ENCODE measurements around the gene LEPROT.

LEPROT gene

DNA sequence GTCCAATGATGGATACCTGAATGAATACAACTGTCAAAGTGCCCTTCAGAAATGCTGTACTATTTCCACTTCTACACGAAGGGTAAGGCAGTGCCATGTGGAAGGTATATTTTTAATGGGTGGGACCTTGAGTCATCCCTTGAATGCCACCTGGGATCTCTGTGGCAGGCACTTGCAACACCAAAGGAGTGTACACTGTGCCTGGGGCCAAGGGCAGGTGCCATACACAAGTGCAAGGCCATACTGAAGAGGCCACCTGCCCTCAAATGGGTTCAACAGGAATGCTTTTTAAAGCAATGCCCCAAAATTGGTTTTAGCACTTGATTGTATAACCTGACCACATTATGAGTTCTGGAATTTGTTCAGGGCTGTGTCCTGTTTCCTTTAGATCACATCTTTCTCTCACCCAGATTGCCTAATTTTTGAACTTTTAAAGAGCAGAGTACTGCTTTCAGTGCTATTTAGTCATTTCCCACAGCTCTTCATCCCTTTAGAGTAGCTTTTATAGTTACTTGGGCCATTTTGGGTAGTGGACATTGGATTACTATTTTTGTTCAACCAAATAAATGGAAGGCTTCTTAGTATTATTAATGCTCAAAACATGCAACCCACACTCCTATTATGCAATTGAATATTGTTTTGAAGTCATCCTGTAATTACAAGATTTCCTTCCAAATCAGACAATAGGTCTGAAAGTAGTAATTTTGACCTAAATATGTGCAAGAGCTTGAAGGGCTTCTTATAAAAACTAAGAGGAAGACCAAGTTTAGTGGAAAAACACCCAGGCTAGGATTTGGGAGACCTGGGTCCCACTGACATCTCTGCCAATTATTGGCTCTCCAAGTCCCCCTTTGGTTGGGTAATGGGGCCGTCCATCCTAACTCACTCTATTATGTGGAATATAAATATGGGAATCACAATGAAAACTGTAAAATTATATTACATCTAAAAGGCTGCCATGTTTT is 57.2 kb downstream of the LEPROT start:
- TF ChIP-seq ZNF792 (tag by site-specific recombination; IDR thresholded peaks at IDR 0.05) = no peak
- TF ChIP-seq ZNF433 (tag by site-specific recombination; IDR thresholded peaks at IDR 0.05; ENCODE audit: low read depth) = no peak
- TF ChIP-seq GLI2 (tag by site-specific recombination; IDR thresholded peaks at IDR 0.05; ENCODE audit: borderline replicate concordance, low read depth) = no peak
- no peak for TF ChIP-seq HOXD13 (CRISPR knock-in tag; IDR thresholded peaks at IDR 0.05; ENCODE audit: borderline replicate concordance)
- no peak for TF ChIP-seq ZBTB7A (tag by site-specific recombination; IDR thresholded peaks at IDR 0.05; ENCODE audit: low read depth)
- no peak for TF ChIP-seq MYNN (tag by site-specific recombination; IDR thresholded peaks at IDR 0.05; ENCODE audit: borderline replicate concordance)
- TF ChIP-seq TRIM28 (IDR thresholded peaks at IDR 0.05; ENCODE audit: borderline replicate concordance, low read length) = no peak
- TF ChIP-seq ZNF202 (tag by site-specific recombination; IDR thresholded peaks at IDR 0.05; ENCODE audit: borderline replicate concordance) = no peak
- TF ChIP-seq, protein P1, sequence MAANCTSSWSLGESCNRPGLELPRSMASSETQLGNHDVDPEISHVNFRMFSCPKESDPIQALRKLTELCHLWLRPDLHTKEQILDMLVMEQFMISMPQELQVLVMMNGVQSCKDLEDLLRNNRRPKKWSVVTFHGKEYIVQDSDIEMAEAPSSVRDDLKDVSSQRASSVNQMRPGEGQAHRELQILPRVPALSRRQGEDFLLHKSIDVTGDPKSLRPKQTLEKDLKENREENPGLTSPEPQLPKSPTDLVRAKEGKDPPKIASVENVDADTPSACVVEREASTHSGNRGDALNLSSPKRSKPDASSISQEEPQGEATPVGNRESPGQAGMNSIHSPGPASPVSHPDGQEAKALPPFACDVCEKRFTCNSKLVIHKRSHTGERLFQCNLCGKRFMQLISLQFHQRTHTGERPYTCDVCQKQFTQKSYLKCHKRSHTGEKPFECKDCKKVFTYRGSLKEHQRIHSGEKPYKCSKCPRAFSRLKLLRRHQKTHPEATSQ (tag by site-specific recombination; IDR thresholded peaks at IDR 0.05) = no peak
- no peak for TF ChIP-seq PRDM1 (tag by site-specific recombination; IDR thresholded peaks at IDR 0.05)
- no peak for TF ChIP-seq ZNF140 (tag by site-specific recombination; IDR thresholded peaks at IDR 0.05)
- no peak for TF ChIP-seq ZNF223 (tag by site-specific recombination; IDR thresholded peaks at IDR 0.05)
- no peak for TF ChIP-seq ZBTB21 (tag by site-specific recombination; IDR thresholded peaks at IDR 0.05)
- no peak for TF ChIP-seq ZNF529 (tag by site-specific recombination; IDR thresholded peaks at IDR 0.05; ENCODE audit: insufficient replicate concordance)
- no peak for TF ChIP-seq ZNF768 (tag by site-specific recombination; IDR thresholded peaks at IDR 0.05)
- no peak for TF ChIP-seq ZFP41 (tag by site-specific recombination; IDR thresholded peaks at IDR 0.05; ENCODE audit: borderline replicate concordance)
- no peak for TF ChIP-seq ZNF600 (tag by site-specific recombination; IDR thresholded peaks at IDR 0.05)
- no peak for TF ChIP-seq ZNF510 (tag by site-specific recombination; IDR thresholded peaks at IDR 0.05; ENCODE audit: insufficient replicate concordance)
- TF ChIP-seq ZNF404 (tag by site-specific recombination; IDR thresholded peaks at IDR 0.05) = no peak
- POLR2A ChIA-PET = no interaction called here
- Histone ChIP-seq H3K4me3 (ENCODE audit: low read depth, low read length) (no peak overlapping the region), H3K9me3 (ENCODE audit: control insufficient read depth, insufficient read depth, low read depth, low read length) (no peaks in the 10 kb centered on the region), H3K4me1 (ENCODE audit: control insufficient read depth, insufficient read depth, low read length) (no peaks in the 10 kb centered on the region), H3K36me3 (ENCODE audit: control insufficient read depth in 2 of 2, insufficient read depth in 1 of 2, low read length in 2 of 2) (no peaks in the 10 kb centered on the region), H3K27ac (ENCODE audit: extremely low read depth, low read depth, low read length) (no peak overlapping the region)
- CTCF ChIA-PET = interaction anchor here (1.8 kb wide), 1 partner anchor 46 kb away, joined by 4 read pairs; no protein-coding TSS in a partner anchor

DNA sequence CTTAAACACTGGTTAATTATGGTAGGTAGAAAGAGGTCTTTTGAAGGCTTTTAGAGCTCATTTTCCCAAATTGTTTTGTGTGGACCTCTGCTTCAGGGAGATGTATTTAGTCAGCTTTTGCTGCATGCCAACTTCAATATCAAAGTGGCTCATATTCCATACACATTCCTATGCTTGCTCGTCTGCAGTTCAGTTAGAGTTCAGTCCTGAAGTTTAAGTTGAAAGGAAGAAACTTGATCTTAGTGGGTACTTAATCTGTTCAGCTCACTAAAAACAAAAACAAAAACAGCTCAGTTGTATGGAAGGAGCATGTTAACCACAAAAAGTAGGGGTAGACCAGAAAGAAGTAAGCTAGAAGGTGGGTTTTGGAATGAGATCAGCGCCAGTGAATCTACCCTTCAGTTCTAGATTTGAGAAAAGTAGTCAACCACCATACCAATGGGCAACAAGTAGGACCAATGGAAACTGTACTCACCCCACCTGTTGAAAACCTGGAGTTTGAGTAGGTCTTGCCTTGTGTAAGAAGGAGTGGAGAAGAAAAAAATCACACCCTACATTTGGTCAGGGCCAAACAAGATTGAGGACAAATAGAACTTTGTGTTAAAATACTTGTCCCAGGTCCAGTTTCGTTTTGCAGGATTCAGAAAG is 58.0 kb downstream of the LEPROT start:
- Histone ChIP-seq H3K4me3 (ENCODE audit: low read depth, low read length) (no peak overlapping the region), H3K9me3 (ENCODE audit: control insufficient read depth, insufficient read depth, low read depth, low read length) (no peaks in the 10 kb centered on the region), H3K27ac (ENCODE audit: extremely low read depth, low read depth, low read length) (no peak overlapping the region), H3K36me3 (ENCODE audit: control insufficient read depth in 2 of 2, insufficient read depth in 1 of 2, low read length in 2 of 2) (no peaks in the 10 kb centered on the region), H3K4me1 (ENCODE audit: control insufficient read depth, insufficient read depth, low read length) (no peaks in the 10 kb centered on the region)
- CTCF ChIA-PET = interaction anchor here (0.9 to 1.8 kb wide), 2 partner anchors 19 to 47 kb away, joined by 3 to 4 read pairs; no protein-coding TSS in a partner anchor
- TF ChIP-seq SCRT1 (tag by site-specific recombination; IDR thresholded peaks at IDR 0.05; ENCODE audit: borderline replicate concordance) = peak; percentile 93
- TF ChIP-seq ZBTB20 (tag by site-specific recombination; IDR thresholded peaks at IDR 0.05) = peak; percentile 26; the same call in 1 of the 2 replicates
- TF ChIP-seq, protein P2, sequence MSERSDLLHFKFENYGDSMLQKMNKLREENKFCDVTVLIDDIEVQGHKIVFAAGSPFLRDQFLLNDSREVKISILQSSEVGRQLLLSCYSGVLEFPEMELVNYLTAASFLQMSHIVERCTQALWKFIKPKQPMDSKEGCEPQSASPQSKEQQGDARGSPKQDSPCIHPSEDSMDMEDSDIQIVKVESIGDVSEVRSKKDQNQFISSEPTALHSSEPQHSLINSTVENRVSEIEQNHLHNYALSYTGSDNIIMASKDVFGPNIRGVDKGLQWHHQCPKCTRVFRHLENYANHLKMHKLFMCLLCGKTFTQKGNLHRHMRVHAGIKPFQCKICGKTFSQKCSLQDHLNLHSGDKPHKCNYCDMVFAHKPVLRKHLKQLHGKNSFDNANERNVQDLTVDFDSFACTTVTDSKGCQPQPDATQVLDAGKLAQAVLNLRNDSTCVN (tag by site-specific recombination; optimal IDR thresholded peaks at IDR 0.05) = no peak
- TF ChIP-seq ZNF157 (tag by site-specific recombination; IDR thresholded peaks at IDR 0.05) = no peak
- no peak for TF ChIP-seq ZNF558 (tag by site-specific recombination; IDR thresholded peaks at IDR 0.05)
- TF ChIP-seq ZNF626 (tag by site-specific recombination; IDR thresholded peaks at IDR 0.05) = no peak
- no peak for TF ChIP-seq MZF1 (tag by site-specific recombination; IDR thresholded peaks at IDR 0.05; ENCODE audit: borderline replicate concordance)
- TF ChIP-seq ZNF394 (tag by site-specific recombination; IDR thresholded peaks at IDR 0.05; ENCODE audit: borderline replicate concordance) = no peak
- TF ChIP-seq ZNF639 (tag by site-specific recombination; IDR thresholded peaks at IDR 0.05) = no peak
- TF ChIP-seq KLF16 (tag by site-specific recombination; IDR thresholded peaks at IDR 0.05) = no peak
- no peak for TF ChIP-seq ZNF133 (tag by site-specific recombination; IDR thresholded peaks at IDR 0.05)
- TF ChIP-seq SCRT2 (tag by site-specific recombination; IDR thresholded peaks at IDR 0.05) = peak; percentile 92
- POLR2A ChIA-PET = no interaction called here

All from HEK293 (cell line).